GM19023 (cell line): ENCODE data around the gene ACBD4.
"Not testable (repeated sequence)": the region's sequence is repeated elsewhere in the genome, so short reads cannot be mapped to it uniquely, and the experiment has no call there.

ENCODE experiments used
- ATAC-seq: cut with Tn5 transposase; IDR thresholded peaks from one replicate; pipeline ENCODE4 v1.9.1; 2021; ENCODE audit warnings: mild to moderate bottlenecking, moderate library complexity; ENCODE audit not compliant: unreplicated experiment

The ACBD4 gene

GRCh38 chr17:45117848-45118646, 17.4 kb upstream of the ACBD4 start:
- no peak for ATAC-seq

- no peak for ATAC-seq
Observed at GRCh38 chr17:45118691-45119090, 16.8 kb upstream of the ACBD4 start.

GRCh38 chr17:45119964-45120363, 15.5 kb upstream of the ACBD4 start:
- no peak for ATAC-seq

- ATAC-seq = no peak
Observed at GRCh38 chr17:45120558-45120957, 14.9 kb upstream of the ACBD4 start.

GRCh38 chr17:45121055-45121454, 14.4 kb upstream of the ACBD4 start:
- ATAC-seq = no peak

GRCh38 chr17:45123076-45123770, 12.3 kb upstream of the ACBD4 start:
- no peak for ATAC-seq

GRCh38 chr17:45123930-45124796, 11.3 kb upstream of the ACBD4 start:
- ATAC-seq = no peak

GRCh38 chr17:45124797-45125122, 10.7 kb upstream of the ACBD4 start:
- not testable (repeated sequence) for ATAC-seq

GRCh38 chr17:45125509-45125908, 10.0 kb upstream of the ACBD4 start:
- no peak for ATAC-seq

- no peak for ATAC-seq
Observed at GRCh38 chr17:45127207-45127547, 8.3 kb upstream of the ACBD4 start.

- ATAC-seq = no peak
Observed at GRCh38 chr17:45127548-45128300, 7.8 kb upstream of the ACBD4 start.

GRCh38 chr17:45128331-45128730, 7.2 kb upstream of the ACBD4 start:
- ATAC-seq = no peak

GRCh38 chr17:45128989-45129388, 6.5 kb upstream of the ACBD4 start:
- ATAC-seq = no peak

GRCh38 chr17:45129426-45129939, 6.0 kb upstream of the ACBD4 start:
- ATAC-seq = no peak

- no peak for ATAC-seq
Observed at GRCh38 chr17:45129940-45130680, 5.4 kb upstream of the ACBD4 start.

GRCh38 chr17:45130681-45131615, 4.5 kb upstream of the ACBD4 start:
- no peak for ATAC-seq

GRCh38 chr17:45131616-45132319, 3.7 kb upstream of the ACBD4 start:
- ATAC-seq = no peak

- ATAC-seq = no peak
Observed at GRCh38 chr17:45132320-45132571, 3.2 kb upstream of the ACBD4 start, which contains the start of gene PLCD3. Gene PLCD3 (minus strand): TSS chr17:45132515. CDS start chr17:45132410, 105 bp downstream.
